GM19043 (cell line): ENCODE measurements around the gene NSMCE1.

ENCODE experiments used
- ATAC-seq: cut with Tn5 transposase; IDR thresholded peaks from one replicate; pipeline ENCODE4 v1.9.1; 2021; ENCODE audit warnings: low read depth; ENCODE audit not compliant: unreplicated experiment

NSMCE1 gene

DNA sequence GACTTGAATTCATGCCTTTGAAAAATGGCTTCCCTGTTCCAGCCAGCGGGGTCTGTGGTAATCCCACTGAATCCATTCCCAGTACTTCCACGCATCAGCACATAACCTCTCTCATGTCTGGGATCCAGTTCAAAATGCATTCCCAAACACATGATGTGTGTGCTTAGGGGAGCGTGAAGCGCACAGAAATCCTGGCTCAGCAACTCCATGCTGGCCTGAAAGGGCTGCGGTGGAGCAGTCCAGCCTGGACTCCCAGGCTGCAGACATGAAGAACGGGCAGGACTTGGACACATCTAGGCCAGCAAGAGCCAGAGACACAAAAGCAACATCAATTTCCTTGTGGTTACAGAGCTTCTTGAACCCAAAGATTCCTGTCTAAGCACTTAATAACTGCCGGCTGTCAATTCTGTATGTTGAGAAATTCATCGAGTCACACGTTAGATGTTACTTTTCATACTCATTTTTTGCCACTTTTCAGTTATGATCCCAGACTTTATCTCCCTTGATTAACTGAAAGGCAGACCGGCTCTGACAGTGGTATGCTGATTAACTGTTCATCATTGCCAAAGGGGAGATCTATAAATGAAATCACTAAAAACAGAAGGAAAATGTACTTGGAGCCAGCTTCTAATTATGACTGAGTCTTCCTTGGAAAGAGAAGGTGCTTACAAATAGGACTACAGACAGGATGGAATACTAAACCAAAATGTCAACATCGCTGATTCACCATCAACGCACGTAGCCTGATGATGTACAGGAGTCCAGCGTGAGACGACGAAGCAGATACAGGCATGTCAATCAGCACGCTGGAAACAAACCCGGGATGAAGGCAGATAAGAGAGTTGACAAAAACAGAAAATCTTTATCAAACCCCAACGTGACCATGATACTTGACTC lies 23.0 kb downstream of the NSMCE1 start:
- ATAC-seq: no peak

GRCh38 chr16:27244363-27244755 lies 24.2 kb downstream of the NSMCE1 start:
- ATAC-seq: no peak

DNA sequence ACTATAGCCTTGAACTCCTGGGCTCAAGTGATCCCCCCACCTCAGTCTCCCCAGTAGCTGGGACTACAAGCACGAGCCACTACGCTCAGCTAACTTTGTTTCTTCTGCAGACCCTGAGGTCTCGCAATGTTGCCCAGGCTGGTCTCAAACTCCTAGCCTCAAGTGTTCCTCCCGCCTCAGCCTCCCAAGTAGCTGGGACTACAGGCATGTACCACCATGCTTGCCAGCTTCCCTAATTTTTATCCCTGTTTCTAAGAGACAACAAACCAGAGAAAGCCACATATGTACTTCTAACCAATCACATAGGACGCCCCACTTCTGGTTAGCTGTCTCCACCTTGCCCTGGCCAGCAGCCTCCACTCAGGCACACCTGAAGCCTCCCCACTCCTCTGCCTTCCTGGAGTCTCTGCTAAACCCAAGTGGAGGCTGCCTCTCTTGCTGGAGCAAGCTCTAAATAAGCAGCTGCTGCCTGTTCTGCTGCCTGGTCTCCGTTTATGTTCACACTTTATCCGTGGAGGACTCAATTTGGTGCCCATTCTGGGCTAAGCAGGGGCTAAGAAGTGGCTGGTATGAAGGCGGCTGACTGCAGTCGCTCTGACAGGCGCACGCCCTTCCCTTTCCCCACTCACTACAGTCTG lies 24.7 kb downstream of the NSMCE1 start:
- ATAC-seq: no peak

DNA sequence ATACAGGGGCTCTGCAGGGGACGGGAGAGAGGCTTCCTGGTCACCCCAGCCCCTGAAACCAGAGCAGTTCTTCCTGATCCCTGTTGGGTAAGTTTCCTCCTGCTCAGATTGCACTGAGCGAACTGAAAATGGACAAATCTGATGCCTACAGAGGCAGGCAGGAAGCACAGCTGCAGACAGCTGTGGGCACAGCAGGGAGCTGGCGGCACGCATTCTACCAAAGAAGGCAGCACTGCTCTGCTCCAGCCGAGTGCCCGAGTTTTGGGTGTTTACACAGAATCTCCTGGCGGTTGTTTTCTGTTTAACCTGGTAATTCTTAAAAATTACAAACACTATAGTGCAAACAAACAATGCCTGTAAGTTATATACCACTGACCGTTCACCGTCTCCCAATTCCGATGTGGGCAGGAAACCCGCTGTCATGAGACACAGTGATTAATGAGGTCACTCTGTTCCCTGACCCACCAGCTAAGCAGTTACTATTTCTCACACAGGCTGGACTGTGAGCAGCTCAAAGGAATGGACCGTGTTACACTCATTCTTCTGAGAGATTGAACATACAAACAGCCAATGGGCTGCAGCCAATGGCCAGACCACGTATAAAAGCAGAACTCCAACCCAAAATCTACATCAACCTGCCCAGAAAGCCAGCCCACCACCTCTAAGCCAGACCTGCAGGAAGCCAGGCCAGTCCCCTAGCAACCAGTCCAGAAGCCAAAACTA lies 25.5 kb downstream of the NSMCE1 start:
- no peak for ATAC-seq

GRCh38 chr16:27242398-27242797 lies 26.2 kb downstream of the NSMCE1 start:
- no peak for ATAC-seq

DNA sequence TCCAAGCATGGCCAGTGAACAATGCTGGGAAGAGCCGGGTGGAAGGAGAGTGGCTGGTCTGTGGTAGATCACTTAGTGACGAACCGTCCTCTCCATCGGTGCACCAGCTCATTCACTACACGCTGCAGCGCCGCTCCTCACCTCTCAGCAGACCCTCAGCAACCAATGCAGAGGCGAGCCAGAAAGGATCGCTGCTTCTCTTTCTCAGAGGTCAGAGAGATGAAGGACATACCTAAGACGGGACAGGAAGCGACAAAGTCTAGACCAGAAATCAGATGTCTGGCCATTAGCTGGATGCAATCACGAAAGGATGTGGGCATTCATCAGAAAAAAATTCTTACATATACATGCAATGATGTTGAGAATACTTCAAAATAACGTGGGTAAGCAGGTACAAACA lies 26.9 kb downstream of the NSMCE1 start:
- no peak for ATAC-seq

- no peak for ATAC-seq
Measured at GRCh38 chr16:27240948-27241531, 27.5 kb downstream of the NSMCE1 start.

GRCh38 chr16:27239906-27240655 lies 28.5 kb downstream of the NSMCE1 start:
- no peak for ATAC-seq

DNA sequence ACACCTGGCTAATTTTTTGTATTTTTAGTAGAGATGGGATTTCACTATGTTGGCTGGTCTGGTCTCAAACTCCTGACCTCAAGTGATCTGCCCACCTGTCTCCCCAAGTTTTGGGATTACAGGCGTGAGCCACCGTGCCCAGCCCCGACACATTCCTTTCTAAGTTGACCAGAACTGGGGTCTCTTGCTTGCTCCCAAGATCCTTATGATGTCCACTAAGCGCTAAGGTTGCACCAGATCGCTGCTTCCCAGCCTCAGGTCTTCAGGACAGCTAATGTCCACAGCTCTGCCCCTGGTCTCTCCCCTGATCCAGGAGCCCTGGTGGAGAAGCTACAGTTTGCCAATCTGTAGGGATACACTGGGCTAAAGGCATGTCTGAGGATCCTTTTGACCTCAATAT lies 29.5 kb downstream of the NSMCE1 start:
- no peak for ATAC-seq

GRCh38 chr16:27238591-27238990 lies 30.0 kb downstream of the NSMCE1 start:
- no peak for ATAC-seq

GRCh38 chr16:27238016-27238587 lies 30.5 kb downstream of the NSMCE1 start:
- ATAC-seq: peak; percentile 11

DNA sequence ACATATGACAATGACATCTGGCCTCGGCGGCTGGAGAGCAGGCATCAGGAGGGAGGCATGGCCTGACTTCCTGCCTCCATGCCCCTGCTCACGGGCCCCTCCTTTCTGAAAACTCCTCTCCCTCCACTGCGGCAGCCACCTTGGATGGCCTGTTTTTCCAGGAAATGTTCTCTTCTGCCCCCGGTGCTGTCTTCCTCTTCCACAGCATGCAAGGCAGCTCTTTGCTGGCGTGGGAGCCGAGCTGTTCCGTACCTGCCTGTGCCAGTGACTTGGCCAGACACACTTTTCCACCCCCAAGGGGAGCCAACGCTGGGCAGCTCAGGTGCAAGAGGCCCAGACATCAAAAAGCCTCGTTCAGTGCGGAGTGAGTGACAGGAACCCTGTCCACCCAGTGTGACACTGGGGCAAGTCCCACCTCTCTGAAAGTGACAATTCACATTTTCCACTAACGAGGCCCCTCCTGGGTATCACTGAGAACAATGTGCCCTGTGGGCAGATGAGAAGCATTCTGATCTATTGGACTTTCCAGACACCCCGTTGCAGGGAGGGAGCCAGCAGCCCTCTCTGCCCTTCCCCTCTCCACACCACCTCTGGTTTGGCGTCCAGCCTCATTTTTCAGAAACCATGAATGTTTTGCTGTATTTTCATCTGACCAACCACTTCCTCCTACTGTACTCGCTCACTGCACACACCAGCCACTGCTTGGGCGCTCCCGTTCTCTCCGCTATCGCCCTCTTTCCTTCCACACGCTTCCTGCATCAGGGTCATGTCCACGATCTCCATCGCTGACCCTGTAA lies 31.2 kb downstream of the NSMCE1 start:
- peak; percentile 53 for ATAC-seq

GRCh38 chr16:27236635-27237218 lies 31.8 kb downstream of the NSMCE1 start:
- no peak for ATAC-seq

- no peak for ATAC-seq
Measured at GRCh38 chr16:27235938-27236245, 32.7 kb downstream of the NSMCE1 start.

DNA sequence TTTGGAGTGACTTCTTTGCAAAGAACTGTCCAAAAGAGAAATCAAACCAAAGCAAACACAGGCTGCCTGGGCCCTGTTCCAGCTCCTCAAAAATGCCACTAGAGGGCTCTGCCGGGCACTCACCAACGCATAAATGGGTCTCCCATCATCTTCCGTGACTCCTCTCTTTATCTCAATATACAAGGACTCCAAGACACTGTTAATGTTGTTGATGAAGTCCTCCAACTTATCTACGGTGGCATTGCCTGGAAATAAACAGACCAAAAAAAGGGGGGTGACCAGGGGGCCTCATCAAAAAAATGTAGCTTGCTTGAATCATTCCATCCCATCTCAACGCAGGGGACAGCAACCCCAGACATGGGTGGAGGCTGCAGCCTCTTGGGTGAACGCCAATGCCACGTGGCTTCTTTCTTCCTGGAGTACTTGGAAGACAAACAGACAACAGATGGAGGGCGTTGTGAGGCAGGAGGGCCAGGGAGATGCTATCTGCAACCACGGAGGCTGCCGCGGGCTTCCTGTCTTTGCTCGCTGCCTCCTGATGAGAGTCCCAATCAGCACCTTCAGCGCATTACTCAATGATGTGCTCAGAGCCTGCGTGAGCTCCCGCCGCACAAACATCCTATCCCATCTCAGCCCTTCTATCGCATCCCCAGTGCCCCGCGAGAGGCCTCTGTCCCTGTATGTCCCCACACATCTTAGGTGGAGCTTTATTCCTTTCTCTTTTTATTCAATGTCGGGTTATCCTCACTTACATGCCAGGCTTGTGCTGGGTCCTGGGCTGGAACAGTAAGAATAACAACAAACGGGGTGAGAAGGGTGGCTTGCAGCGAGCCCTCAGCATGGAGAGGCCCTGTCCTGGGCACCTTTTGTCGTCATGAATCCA lies 33.3 kb downstream of the NSMCE1 start:
- ATAC-seq: no peak

GRCh38 chr16:27234603-27235002 lies 34.0 kb downstream of the NSMCE1 start:
- no peak for ATAC-seq

DNA sequence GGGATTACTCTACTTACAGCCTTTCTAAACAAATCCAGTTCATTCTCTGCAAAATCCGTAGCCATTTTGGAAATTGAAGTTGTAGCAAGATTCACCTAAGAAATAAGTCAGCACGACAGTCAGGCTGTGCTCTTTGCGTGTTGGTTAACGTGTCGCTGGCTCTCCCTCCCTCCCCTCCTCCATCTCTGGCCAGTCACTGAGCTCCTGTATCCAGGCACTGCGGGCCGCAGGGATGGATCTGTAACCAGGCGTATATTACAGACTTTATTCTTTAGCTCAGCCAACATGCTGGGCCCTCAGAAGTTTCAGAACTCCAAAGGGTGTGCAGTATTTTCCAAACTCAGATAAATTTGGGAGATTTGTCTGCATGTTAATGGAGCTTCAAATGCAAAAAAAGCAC lies 34.4 kb downstream of the NSMCE1 start:
- no peak for ATAC-seq

- ATAC-seq: no peak
Measured at GRCh38 chr16:27233731-27234130, 34.8 kb downstream of the NSMCE1 start.
